OCI-LY3 (cell line): Measurements from ENCODE around the gene OTX1.

Source experiments
- H2AFZ ChIP-seq: fragments of 200-600, 300-600 bp; shearing (Covaris generic); 2 replicates; pipeline ENCODE4 v1.6.0; 2014; ENCODE audit warnings: antibody characterized with exemption, low read depth, low read length
- H3K27ac ChIP-seq: fragments of 200-600, 300-600 bp; sonication (generic); 2 replicates; pipeline ENCODE4 v1.5.1; 2014; ENCODE audit warnings: mild to moderate bottlenecking, low read length, moderate library complexity, mixed read lengths
- H3K27me3 ChIP-seq: fragments of 200-600, 300-600 bp; sonication (generic); 2 replicates; pipeline ENCODE4 v1.6.1; 2014; ENCODE audit warnings: low read depth, low read length, mixed read lengths
- H3K36me3 ChIP-seq: fragments of 200-600, 300-600 bp; sonication (generic); replicated peaks from 2 replicates; pipeline ENCODE3; 2014; ENCODE audit warnings: low read depth, low read length, mixed read lengths
- H3K4me1 ChIP-seq: fragments of 300-600, 200-600 bp; sonication (generic); 2 replicates; pipeline ENCODE4 v1.6.1; 2014; ENCODE audit warnings: low read length, mixed read lengths
- H3K4me2 ChIP-seq: fragments of 200-600, 300-600 bp; sonication (generic); 2 replicates; pipeline ENCODE4 v1.6.1; 2014; ENCODE audit warnings: low read length, mixed read lengths
- H3K4me3 ChIP-seq: fragments of 300-600, 200-600 bp; sonication (generic); 2 replicates; pipeline ENCODE4 v1.5.1; 2014; ENCODE audit warnings: antibody characterized with exemption, mild to moderate bottlenecking, low read length, moderate library complexity
- H3K79me2 ChIP-seq: fragments of 300-600, 200-600 bp; shearing (Covaris generic); 2 replicates; pipeline ENCODE4 v1.6.1; 2014; ENCODE audit warnings: mild to moderate bottlenecking, low read length, mixed read lengths
- H3K9ac ChIP-seq: fragments of 300-600, 200-600 bp; shearing (Covaris generic); 2 replicates; pipeline ENCODE4 v1.6.0; 2014; ENCODE audit warnings: mild to moderate bottlenecking, low read length, moderate library complexity
- H3K9me3 ChIP-seq: fragments of 200-600, 300-600 bp; shearing (Covaris generic); 2 replicates; pipeline ENCODE4 v1.6.1; 2014; ENCODE audit warnings: low read length, mixed read lengths; ENCODE audit not compliant: insufficient read depth
- H4K20me1 ChIP-seq: fragments of 200-600, 300-600 bp; sonication (generic); 2 replicates; pipeline ENCODE4 v1.6.1; 2016; ENCODE audit warnings: low read length, mixed read lengths; ENCODE audit not compliant: insufficient read depth
- EZH2phosphoT487 ChIP-seq: fragments of 200-600 bp; shearing (Covaris generic); IDR thresholded peaks from 2 replicates; pipeline ENCODE4 v1.6.1; 2018; ENCODE audit warnings: antibody characterized with exemption, mixed run types, low read depth
- TF ChIP-seq, protein P1 (sequence below): fragments of 200-600, 300-600 bp; sonication (generic); IDR thresholded peaks from 2 replicates; pipeline ENCODE4 v1.5.1; 2014; ENCODE audit warnings: antibody characterized with exemption, low read length, low read depth

OTX1 gene

DNA sequence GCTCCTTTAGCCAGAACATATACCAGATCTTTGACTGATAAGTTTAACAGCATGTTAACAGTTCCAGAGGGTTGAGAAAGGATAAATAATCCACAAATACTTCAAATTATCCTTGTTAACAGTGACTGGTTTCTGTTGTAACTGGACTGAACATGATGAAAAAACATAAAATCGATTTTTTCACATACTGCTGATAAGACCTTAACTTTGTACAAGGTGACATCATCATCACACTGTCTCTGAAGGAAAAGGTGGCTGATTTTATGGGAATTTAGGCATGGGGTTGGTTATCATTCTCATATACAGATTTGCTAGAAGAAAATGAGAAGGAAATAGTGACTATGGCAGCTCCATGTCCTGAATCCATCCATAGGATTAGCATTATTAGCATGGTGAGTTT is 36.1 kb downstream of the OTX1 start:
- Histone ChIP-seq H3K79me2 (no peaks in the 10 kb centered on the region), H2AFZ (no peak overlapping the region), H3K27me3 (no peaks in the 10 kb centered on the region), H3K4me3 (no peak overlapping the region), H4K20me1 (no peaks in the 10 kb centered on the region), H3K36me3 (no peaks in the 10 kb centered on the region), H3K9ac (no peak overlapping the region), H3K4me1 (no peaks in the 10 kb centered on the region), H3K4me2 (no peak overlapping the region), H3K9me3 (no peaks in the 10 kb centered on the region), H3K27ac (no peak overlapping the region)
- TF ChIP-seq, protein P1, sequence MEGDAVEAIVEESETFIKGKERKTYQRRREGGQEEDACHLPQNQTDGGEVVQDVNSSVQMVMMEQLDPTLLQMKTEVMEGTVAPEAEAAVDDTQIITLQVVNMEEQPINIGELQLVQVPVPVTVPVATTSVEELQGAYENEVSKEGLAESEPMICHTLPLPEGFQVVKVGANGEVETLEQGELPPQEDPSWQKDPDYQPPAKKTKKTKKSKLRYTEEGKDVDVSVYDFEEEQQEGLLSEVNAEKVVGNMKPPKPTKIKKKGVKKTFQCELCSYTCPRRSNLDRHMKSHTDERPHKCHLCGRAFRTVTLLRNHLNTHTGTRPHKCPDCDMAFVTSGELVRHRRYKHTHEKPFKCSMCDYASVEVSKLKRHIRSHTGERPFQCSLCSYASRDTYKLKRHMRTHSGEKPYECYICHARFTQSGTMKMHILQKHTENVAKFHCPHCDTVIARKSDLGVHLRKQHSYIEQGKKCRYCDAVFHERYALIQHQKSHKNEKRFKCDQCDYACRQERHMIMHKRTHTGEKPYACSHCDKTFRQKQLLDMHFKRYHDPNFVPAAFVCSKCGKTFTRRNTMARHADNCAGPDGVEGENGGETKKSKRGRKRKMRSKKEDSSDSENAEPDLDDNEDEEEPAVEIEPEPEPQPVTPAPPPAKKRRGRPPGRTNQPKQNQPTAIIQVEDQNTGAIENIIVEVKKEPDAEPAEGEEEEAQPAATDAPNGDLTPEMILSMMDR, result no peak
- TF ChIP-seq EZH2phosphoT487, result no peak

DNA sequence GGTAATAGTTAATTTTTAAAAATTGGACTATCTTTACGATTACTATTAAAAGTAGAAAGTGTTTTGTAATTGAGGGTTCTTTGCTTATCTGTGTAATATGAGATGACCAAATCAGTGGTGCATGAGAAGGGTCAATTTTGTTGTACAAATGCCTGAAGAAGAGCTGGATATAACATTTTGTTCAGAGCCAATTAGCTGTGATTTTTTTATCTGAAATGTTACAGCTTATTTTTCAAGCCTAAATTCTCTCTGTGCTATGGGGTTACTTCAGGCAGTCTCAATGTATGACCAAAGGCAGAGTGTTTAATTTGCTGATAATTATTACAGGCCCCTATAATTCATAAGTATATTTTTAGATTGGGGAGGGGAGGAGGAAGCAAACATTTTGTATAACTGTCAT is 41.8 kb downstream of the OTX1 start:
- no peaks in the 10 kb centered on the region for H3K79me2 ChIP-seq
- no peaks in the 10 kb centered on the region for H3K4me1 ChIP-seq
- no peak overlapping the region for H3K27ac ChIP-seq
- H3K36me3 ChIP-seq, result no peaks in the 10 kb centered on the region
- no peaks in the 10 kb centered on the region for H3K27me3 ChIP-seq
- H3K9me3 ChIP-seq, result no peaks in the 10 kb centered on the region
- H3K4me3 ChIP-seq, result no peak overlapping the region
- no peak overlapping the region for H3K4me2 ChIP-seq
- TF ChIP-seq, protein P1, result no peak
- TF ChIP-seq EZH2phosphoT487, result no peak
- H2AFZ ChIP-seq, result no peak overlapping the region
- no peak overlapping the region for H3K9ac ChIP-seq
- H4K20me1 ChIP-seq, result no peaks in the 10 kb centered on the region

DNA sequence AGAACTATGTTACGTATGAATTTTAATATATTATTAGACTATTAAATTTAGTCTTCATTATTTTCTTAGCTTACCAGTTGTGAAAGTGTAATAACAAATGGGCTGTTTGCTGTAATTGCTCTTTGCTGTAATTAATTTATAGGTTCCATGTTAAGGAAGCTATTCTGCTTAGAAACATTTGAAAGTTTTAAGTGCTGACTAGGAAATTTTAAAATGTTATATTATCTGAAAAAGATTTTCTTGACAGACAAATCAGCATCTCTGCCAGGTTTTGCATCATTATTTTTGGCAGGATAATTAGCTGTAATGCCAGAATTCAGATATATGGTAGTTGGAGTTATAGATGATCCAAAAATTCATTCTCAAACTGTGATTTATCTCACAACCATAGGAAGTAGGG is 42.2 kb downstream of the OTX1 start:
- Histone ChIP-seq H3K79me2 (no peaks in the 10 kb centered on the region), H3K9ac (no peak overlapping the region), H3K27me3 (no peaks in the 10 kb centered on the region), H3K27ac (no peak overlapping the region), H4K20me1 (no peaks in the 10 kb centered on the region), H3K9me3 (no peaks in the 10 kb centered on the region), H3K4me1 (no peaks in the 10 kb centered on the region), H3K4me3 (no peak overlapping the region), H3K4me2 (no peak overlapping the region), H2AFZ (no peak overlapping the region), H3K36me3 (no peaks in the 10 kb centered on the region)
- TF ChIP-seq, protein P1, result no peak
- TF ChIP-seq EZH2phosphoT487, result no peak

DNA sequence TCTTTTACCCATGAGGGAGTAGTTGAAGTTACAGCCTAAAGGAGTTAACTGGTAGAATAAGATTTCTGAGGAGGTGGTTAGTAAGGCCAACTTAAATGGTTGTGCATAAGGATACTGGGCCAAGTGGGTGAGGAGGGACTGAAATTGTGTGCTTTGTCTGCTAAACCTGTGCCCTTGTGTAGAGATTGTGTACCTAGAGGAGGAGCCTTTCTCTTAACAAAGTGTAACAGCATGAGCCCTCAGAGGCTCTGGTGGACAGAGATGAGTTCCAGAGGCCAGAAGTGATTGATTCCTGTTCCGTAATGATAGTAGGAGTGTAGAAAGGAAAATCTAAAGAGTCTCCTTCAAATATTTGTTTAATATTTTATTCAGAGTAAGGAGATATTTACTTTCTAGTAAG is 42.9 kb downstream of the OTX1 start:
- H3K27me3 ChIP-seq, result no peaks in the 10 kb centered on the region
- H2AFZ ChIP-seq, result no peak overlapping the region

More for the DNA sequence above, 42.9 kb downstream of the OTX1 start:
- TF ChIP-seq, protein P1, result no peak
- TF ChIP-seq EZH2phosphoT487, result no peak
- no peaks in the 10 kb centered on the region for H3K4me1 ChIP-seq
- no peak overlapping the region for H3K4me2 ChIP-seq
- H3K79me2 ChIP-seq, result no peaks in the 10 kb centered on the region
- H3K27ac ChIP-seq, result no peak overlapping the region
- H3K36me3 ChIP-seq, result no peaks in the 10 kb centered on the region
- H4K20me1 ChIP-seq, result no peaks in the 10 kb centered on the region
- no peak overlapping the region for H3K9ac ChIP-seq
- H3K4me3 ChIP-seq, result no peak overlapping the region
- no peaks in the 10 kb centered on the region for H3K9me3 ChIP-seq
